Cardiac muscle cell (in vitro differentiated cells and primary cell): Measurements from ENCODE around the gene KREMEN1. TPM values are rescaled to one million over a fixed set of nuclear protein-coding genes. Genes with fewer than 3 reads are reported as not detected.

Experiments used
- polyA plus RNA-seq: library from polyadenylated mRNA; unstranded; fragments of >200 nt; fragmentation: Nextera tagmentation; extraction: Ambion mirVana; gene quantifications from 2 replicates; pipeline ENCODE4 v1.2.1, GENCODE V29; 2016
- total RNA-seq: library from RNA; depleted of rRNA; stranded (reverse); fragments of >200 nt; gene quantifications from 2 replicates; pipeline ENCODE4 v1.2.3, GENCODE V29; 2016

KREMEN1 gene
- total and polyA plus RNA-seq, 2 experiments from 2014 or later: 18.0 to 20.3 TPM

Other genes with a start within 250 kb of the KREMEN1 start
- 35.4 and 40.4 TPM in 2 replicates for gene ZNRF3, start 189.5 kb upstream of the KREMEN1 start, total RNA-seq
- 23.8 and 25.5 TPM in 2 replicates for gene ZNRF3, start 189.5 kb upstream of the KREMEN1 start, polyA plus RNA-seq
- gene C22orf31, start 11.2 kb upstream of the KREMEN1 start, total RNA-seq: not detected in 2 replicates
- not detected in 2 replicates for gene C22orf31, start 11.2 kb upstream of the KREMEN1 start, polyA plus RNA-seq
- 13.0 and 42.5 TPM in 2 replicates for gene EMID1, start 132.9 kb downstream of the KREMEN1 start, total RNA-seq
- gene EMID1, start 132.9 kb downstream of the KREMEN1 start, polyA plus RNA-seq: 9.9 and 32.9 TPM in 2 replicates
- gene RHBDD3, start 194.9 kb downstream of the KREMEN1 start, total RNA-seq: 88.6 and 102 TPM in 2 replicates
- gene RHBDD3, start 194.9 kb downstream of the KREMEN1 start, polyA plus RNA-seq: 80.4 and 83.7 TPM in 2 replicates
- 233 and 266 TPM in 2 replicates for gene EWSR1, start 195.2 kb downstream of the KREMEN1 start, total RNA-seq
- 328 and 349 TPM in 2 replicates for gene EWSR1, start 195.2 kb downstream of the KREMEN1 start, polyA plus RNA-seq
- gene GAS2L1, start 233.6 kb downstream of the KREMEN1 start, total RNA-seq: 14.3 and 17.3 TPM in 2 replicates
- 21.0 and 25.0 TPM in 2 replicates for gene GAS2L1, start 233.6 kb downstream of the KREMEN1 start, polyA plus RNA-seq
- gene RASL10A, start 242.7 kb downstream of the KREMEN1 start, total RNA-seq: 3.6 and 4.1 TPM in 2 replicates
- gene RASL10A, start 242.7 kb downstream of the KREMEN1 start, polyA plus RNA-seq: 1.2 and 3.5 TPM in 2 replicates